CD4-positive, alpha-beta T cell treated with Interleukin-1 beta for 1 hour (primary cell): ENCODE data around the gene TSG101.

Experiments
- DNase-seq, 2 donors: peaks; one replicate each; pipeline ENCODE4 v3.0.0-alpha.2; 2020 to 2022

TSG101 gene, protein sequence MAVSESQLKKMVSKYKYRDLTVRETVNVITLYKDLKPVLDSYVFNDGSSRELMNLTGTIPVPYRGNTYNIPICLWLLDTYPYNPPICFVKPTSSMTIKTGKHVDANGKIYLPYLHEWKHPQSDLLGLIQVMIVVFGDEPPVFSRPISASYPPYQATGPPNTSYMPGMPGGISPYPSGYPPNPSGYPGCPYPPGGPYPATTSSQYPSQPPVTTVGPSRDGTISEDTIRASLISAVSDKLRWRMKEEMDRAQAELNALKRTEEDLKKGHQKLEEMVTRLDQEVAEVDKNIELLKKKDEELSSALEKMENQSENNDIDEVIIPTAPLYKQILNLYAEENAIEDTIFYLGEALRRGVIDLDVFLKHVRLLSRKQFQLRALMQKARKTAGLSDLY

DNA sequence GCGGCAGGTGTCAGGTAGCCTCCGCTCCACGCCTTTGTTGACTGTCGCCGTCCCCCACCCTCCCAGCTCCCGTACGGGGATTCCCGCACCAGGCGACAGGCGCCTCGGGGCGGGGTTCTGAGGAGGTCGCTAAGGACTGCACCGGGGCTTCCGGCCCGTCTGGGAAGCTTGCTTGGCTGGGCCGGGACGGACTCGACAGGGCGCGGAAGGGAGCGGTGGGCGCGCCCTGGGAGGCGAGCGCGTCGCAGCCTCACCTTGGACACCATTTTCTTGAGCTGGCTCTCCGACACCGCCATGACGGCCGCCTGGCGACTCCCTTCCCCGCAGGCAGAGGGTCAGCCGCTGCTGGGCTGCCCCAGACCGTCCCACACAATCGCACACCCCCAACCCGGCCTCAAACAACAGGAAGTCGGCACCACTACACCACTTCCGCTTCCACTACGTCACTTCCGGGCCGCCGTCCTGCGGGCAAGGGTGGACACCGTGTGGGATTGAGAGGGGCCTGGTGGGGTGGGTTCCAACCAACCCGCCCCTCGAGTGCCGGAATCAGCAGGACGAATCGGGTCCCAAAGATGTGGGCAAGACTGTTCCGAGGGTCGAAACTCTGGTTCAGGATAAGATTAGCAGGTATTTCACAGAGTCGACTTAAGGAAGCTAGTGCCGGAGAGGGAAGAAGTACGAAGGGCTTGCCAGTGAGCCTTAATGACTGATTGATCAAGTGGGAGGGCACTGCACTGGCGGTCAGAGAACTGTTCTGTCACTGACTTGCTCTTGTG is at the start of gene TSG101:
Gene TSG101 (minus strand): TSS at position 422 of the 776 bp plus-strand sequence. CDS start 126 bp downstream, at position 296.
- DNase-seq = peak; percentile 94 to 95

DNA sequence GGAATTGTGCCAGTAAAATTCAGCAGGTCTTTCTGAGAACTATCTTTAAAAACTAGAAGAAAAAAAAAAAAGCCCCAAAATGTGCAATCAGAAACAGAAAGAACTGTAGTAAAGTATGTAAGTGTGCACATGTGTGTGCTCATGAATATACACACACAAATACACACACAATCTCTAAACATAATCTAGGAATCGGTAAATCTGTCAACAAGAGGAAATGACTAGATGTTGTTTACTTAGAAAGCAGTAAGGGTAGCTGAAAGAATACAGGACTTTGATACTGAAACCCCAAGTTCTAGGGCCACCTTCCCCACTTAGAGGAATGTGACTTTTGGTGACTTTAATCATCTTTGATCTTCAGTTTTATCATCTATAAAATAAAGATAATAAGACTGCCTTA is 48.6 kb upstream of the TSG101 start:
- DNase-seq = no peak

DNA sequence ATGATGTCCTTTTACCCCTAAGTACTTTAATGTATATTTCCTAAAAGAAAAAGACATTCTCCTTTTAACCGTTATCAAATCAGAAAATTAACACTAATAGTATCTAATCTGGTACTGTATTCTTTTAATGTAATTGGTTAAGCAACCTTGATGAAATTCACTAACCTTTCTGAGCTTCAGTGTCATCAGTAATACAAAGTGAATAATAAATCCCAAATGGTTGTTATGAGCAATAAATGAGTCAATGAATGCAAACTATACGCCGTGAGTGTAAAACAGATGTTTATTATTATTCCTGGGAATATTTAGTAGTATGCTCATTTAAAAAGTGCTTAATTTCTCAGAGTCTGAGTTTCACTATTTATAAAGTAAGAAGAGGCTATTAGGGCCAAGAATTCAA is 40.3 kb upstream of the TSG101 start:
- DNase-seq = no peak

DNA sequence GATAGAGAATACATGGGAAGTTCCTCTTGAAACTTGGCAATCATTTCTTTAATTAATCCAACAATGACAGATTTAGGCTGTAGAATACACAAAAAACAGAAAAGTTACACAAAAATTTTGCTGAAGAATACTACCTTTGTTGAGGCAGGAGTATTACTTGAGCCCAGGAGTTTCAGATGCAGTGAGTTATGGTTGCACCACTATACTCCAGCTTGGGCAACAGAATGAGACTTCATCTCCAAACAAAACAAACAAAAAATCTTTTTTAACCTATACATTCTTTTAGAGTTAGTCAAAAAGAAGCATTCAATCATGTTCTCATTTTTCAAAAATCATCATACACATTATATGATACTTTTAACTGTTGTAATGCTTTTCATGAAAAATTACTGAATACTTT is 39.7 kb upstream of the TSG101 start:
- no peak for DNase-seq

DNA sequence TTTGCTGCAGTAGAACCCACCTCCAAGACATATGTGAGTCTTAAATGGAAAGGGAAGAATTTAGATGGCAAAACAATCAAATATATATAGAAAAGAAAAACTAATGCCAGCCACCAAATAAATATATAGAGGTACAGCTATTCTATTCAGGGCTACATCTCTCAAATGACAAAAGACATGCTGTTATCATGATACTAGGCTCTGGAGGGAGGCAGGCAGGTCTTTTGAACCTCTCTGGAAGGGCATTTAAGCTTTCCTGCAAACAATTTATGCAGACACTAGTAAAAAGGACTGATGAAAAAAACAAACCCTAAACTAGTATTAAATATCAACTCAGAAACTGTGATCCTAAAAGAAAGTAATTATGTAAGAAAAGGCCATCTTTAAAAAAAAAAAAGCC is 37.4 kb upstream of the TSG101 start:
- DNase-seq = no peak

DNA sequence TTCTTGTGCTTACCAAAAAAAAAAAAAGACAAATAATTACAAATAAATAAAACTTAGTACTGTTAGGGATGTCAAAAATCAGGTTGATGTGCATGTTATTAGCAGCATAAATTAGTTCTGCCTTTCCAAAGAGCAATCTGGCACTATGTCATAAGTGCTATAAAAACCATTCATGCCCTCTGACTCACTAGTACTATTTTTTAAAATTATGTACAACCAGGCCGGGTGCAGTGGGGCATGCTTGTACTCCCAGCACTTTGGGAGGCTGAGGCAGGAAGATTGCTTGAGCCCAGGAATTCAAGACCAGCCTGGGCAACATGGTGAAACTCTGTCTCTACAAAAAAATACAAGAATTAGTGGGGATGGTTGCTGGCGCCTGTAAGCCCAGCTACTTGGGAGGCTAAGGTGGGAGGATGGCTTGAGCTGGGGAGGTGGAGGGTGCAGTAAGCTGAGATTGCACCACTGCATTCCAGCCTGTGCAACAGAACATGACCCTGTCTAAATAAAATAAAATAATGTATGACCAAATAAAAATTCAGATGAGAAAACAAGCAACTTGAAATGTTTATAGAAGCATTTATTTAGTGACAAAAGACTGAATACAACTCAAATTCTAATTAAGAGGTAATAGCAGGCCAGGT is 36.5 kb upstream of the TSG101 start:
- DNase-seq = no peak

DNA sequence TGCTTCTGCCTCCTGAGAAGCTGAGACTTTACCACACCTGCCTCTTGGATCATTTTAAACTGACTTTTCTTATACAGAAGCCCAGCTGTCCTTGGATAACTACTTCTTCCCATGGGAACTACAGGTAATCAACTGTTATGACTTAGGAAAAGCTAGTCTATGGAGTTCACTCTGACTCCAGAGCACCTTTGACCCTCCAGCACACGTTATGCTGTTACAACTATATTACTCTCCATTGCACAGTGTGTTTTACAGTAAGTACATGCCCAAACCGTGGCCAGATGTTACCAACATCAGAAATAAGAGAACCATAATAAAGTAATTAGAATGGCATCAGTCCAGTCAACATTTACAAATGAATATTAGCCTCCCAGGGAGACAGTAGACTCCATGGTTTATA is 21.3 kb upstream of the TSG101 start:
- DNase-seq = no peak

DNA sequence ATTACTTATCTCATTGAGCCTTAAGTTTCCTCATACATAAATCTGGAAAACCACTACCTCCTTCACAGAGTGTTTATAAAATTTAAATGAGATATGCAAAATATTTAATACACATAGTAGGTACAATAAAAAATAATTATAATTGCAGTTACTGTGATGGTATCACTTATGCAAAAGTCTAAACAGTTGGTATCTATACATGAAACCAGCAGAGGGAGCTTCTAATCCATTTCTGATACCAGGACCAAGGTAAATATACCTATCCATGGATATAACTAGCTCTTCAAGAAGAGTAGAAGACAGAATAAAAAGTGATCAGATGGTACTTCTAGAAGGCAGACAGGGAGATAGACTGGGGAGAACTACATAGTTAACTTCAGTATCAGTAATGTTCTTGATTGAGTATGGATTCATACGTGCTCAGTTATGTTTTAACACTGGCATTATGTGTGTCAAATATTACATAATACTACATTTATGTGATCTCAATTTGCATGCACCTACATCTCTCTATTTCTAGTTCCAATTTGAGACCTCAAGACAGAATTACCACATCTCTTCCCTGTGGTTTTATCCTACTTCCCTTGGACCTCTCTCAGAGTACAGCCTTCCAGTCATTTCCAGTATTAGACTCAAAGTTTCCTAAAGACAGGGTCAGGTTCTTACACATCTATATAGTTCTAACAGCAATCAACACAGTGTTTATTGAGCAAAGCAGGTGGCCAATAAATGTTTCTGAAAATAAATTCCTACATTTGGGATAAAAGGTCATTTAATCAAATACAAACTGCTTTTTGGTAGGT is 13.7 kb upstream of the TSG101 start:
- peak in 1 of 2 donors; percentile 63 for DNase-seq

DNA sequence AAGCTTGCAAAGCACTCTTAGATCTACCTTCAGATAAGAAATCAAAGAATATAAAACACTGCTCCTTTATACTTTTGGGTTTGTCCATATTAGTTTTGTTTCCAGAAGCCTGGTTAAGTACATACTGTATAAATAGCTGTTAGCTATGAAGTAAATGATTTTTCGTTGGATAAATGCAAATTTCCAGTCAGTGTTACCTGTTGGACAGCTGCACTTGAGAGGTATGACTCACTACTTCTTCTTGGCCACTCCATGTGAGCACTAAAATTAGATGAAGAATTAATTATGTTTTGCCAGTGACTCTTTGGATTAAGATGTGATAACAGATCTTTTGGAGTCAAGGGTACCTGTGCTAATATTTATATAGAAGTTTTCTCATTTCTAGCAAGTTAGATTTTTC is 9.5 kb upstream of the TSG101 start:
- no peak for DNase-seq

DNA sequence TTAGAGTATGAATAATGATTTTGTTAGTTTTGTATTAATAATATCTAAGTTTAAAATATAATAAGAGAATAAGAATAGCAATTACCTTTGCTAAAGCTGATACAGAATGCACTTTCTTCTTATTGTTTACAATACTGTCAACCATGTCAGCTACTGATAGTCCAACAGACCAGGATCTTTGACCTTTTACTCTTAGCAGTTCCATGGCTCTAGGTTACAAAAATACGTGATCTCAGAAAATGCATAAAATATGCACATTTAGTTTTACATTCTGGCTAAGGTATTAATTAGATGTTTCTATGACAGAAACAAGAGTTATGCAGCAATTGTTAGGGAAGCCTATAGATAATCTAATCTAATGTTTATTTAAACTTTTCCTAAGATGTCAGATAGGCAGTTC is 7.5 kb upstream of the TSG101 start:
- no peak for DNase-seq

DNA sequence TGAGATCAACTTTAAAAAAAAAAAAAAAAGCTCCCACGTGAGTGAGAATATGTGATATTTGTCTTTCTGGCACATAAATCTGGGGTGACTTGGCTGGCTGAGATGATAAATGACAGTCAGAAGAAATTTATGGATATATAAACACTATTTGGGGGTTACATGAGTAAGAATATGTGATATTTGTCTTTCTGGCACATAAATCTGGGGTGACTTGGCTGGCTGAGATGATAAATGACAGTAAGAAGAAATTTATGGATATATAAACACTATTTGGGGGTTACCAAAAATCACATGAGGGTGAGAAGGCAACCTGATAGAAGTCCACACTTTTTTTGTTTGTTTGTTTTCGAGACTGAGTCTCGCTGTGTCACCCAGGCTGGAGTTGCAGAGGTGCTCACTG is 6.6 kb upstream of the TSG101 start:
- no peak for DNase-seq

DNA sequence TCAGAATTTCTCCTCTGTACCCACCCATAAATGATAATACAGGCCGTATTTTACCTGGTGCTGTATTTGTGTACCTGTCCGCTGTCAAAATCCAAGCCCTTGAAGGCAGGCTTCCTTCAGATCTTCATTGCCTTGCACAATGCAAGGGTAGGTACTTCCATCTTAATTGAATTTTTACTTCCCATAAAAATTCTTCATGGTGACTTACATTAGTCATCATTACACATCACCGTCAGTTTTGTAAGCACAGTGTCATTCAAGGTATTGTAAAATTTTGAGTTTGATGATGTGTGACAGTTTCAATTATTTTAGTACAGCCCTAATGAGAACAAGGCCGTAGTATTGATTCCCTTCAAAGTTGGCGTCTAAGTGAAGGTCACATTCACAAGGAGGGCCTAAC is 770 bp upstream of the TSG101 start:
- DNase-seq = peak in 1 of 2 donors; percentile 27

DNA sequence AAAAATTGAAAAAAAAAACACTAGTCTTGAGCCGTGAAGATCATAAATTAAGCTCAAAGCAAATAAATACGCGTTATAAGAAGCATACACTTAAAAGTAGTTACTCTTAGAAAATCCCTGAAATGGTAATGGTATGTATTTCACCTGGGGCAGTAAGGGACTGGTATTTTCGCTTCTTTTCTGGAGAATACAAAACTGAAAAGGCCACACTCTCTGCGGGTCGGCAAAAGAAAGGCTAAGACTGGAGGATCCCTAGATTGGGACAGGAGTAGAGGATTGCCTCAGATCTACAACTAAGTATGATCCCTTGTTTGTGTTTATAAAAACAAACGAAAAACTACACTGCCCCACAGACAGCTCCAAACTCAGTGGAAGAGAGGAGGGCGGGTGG is 617 bp downstream of the TSG101 start:
- DNase-seq = no peak

DNA sequence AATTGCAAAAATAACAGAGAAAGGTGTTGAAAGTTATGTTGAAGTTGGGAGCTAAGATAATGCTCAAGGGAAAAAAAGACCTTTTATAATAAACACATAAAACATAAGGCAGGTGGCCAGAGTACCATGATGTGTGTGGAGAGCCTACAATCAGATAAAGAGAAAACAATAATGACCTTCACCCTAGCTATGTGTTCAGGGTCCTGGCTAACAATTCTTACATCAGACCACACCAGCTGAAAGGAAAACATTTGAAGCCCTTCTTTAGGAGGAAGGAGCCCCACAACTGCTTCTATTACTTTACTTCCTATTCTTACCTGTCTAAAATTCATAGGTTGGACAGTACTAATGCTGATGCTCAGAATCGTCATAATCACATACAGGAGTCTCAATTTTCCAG is 2.5 kb downstream of the TSG101 start:
- no peak for DNase-seq

DNA sequence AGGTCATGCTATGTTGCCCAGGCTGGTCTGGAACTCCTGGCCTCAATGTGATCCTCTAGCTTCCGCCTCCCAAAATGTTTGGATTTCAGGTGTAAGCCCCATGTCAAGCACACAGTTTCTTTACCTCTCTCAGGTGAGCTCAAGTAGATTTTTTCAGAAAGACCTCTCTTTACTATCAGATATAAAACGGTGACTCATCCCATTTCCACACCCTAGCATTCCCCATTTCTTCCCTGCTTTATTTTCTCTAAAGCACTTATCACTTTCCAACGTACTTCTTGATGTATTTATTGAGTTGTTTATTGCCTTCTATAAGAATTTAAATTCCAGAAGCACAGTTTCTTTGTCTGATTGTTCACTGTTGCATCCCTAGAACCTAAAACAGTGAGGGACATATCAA is 3.7 kb downstream of the TSG101 start:
- no peak for DNase-seq

DNA sequence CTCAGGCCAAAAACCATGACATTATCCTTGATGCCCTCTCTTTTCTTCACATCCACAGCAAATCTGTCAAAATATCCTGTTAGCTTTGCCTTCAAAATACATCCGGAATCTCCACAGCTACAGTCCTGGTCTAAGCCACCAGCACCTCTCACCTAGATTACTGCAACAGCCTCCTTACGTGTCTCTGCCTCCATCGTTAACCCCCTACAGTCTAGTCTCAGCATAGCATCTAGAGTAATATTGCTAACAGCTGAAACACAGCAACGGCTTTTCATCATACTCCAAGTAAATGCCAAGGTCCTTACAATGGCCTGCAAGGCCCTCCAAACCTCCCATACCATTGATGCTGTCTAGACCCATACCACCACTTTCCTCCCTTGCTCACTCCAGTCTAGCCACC is 4.4 kb downstream of the TSG101 start:
- peak in 1 of 2 donors; percentile 6 for DNase-seq

DNA sequence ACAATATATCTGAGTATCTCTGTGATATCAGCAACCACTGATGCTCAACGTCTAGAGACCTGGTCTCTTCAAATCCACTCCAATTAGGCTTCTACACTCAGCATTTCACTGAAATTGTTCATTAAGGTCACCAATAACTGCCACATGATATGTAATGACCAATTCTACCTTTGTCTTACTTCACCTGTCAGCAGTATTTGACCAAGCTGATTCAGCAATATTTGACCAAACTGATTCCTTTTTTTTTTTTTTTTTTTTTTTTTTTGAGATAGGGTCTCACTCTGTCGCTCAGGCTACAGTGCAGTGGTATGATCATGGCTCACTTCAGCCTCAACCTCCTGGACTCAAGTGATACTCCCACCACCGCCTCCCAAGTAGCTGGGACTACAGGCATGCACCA is 5.6 kb downstream of the TSG101 start:
- no peak for DNase-seq

DNA sequence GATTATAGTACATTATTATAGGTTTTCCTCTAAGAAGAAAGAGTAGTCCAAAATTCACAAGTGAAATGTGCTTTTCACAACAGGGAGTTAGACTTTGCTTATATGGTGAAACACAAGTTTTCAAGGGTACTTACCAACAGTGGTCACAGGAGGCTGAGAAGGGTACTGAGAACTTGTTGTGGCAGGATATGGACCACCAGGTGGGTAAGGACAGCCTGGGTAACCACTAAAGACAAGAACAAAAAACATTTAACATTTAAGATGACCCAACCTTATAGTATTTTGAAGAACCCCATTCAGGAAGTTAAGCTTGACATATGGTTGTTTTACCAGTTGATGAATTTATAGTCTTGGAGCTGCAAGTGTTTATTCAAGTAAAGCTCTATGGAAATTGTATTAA is 24.4 kb downstream of the TSG101 start:
- no peak for DNase-seq

DNA sequence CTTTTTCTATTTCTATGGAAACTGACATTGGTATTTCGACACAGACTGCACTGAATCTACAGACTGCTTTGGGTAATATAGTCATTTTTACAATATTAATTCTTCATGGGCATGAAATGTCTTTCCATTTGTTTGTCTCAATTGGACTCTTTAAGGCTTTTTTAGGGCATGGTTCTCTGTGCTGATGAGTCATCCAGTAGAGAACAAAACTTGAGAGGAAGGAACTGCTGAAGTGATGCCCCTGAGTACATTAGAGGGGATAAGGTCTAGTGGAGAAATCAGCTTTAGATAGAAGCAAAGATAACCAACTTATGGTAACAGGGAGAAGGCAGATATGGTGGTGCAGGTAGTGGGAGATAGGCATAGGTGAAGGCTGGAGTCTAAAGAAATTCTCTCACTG is 25.1 kb downstream of the TSG101 start:
- no peak for DNase-seq

DNA sequence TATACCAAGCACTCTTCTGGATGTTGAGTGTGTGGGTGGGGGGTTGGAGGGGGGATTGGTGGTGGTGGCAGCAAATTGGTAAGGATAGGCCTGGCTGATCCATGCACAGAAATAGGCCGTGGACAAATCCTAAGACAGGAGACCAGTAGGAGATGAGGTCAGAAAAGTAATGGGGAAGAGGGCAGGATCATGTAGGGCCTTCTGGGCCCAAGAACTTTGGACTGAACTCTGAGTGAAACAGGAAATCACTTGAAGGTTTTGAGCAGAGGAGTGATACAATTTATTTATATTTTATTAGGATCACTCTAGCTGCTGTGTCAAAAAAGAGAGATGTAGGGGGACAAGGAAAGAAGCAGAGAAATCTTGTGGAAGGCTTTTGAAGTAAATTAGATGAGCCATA is 28.7 kb downstream of the TSG101 start:
- no peak for DNase-seq

DNA sequence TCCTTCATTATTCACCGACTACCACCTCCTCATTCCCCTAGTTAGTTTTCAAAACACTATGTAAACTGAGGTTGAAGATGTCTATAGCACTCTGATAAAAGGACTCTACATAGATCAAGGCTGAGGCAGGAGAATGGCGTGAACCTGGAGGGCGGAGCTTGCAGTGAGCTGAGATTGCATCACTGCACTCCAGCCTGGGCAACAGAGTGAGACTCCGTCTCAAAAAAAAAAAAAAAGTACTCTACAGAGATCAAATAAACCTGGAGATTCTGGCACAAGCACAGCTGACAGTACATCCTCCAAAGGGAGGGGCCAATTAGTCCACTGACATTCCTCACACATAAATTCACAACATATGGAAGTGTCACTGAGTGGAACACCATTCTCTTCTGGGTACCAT is 31.0 kb downstream of the TSG101 start:
- no peak for DNase-seq

DNA sequence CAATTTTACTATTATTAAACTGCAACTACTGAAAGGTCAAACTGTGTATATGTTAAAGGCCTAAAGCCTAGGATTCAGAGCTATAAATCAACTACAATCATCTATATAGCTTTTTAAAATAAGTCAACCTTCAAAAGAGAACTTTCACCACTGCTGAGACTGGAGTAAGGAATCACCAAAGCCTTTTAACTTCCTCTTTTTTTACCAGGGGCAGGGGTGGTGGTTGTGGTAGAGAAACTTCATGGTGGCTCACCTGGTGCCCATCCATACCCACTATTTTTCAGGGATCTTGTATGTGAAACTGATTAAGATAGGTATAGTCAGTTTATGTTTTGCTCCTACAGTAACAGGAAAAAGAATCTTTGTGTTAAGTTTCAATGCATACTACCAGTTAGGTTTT is 31.5 kb downstream of the TSG101 start:
- no peak for DNase-seq

DNA sequence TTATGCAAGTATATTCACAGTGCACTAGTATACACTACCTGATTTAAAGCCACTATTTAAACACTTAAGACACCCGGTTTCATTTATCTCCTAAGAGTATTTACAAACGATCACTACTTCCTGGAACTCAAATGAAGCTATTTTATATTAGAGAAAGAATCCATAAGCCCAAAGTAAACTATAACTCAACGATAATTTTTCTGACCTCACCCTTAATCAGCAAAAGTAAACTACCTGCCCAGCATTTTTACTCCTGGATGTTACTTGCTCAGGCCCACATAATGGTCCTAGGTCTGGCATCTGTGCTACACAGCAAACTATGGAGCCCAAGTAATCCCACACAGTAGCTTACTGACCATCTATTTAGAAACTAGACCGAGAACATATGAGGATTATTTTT is 33.4 kb downstream of the TSG101 start:
- no peak for DNase-seq
